Stimulated activated CD8-positive, alpha-beta memory T cell treated with anti-CD3 and anti-CD28 coated beads, Interleukin-15, amount 100 ng/mL, for 24 hours (primary cell): Measurements from ENCODE around the gene PACS1.

ENCODE experiments used
- DNase-seq: peaks from one replicate; pipeline ENCODE4 v3.0.0-alpha.2; 2020; ENCODE audit warnings: low read depth

PACS1 gene

DNA sequence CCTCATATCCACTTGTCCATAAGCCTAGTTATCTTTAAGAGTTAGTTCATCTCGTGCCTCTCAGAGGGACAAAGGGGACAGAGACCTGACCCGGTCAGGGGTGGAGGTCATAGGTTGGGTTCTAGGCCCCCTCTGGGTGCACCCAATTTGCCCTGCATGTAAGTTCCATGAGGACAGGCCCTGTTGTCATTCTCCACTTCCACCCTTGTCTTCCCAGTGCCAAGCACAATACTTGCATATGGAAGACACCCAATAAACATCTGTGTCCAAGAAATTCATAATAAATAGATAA is 220.2 kb downstream of the PACS1 start:
- DNase-seq, result no peak

- DNase-seq, result no peak
Observed at GRCh38 chr11:66291303-66291705, 221.2 kb downstream of the PACS1 start.

GRCh38 chr11:66291706-66292542 is 221.9 kb downstream of the PACS1 start, which contains the start of gene TMEM151A:
TSS of gene TMEM151A (plus strand) at chr11:66291894. CDS start at chr11:66292014, 120 bp downstream.
- no peak for DNase-seq

GRCh38 chr11:66292543-66293332 is 222.7 kb downstream of the PACS1 start:
- no peak for DNase-seq

DNA sequence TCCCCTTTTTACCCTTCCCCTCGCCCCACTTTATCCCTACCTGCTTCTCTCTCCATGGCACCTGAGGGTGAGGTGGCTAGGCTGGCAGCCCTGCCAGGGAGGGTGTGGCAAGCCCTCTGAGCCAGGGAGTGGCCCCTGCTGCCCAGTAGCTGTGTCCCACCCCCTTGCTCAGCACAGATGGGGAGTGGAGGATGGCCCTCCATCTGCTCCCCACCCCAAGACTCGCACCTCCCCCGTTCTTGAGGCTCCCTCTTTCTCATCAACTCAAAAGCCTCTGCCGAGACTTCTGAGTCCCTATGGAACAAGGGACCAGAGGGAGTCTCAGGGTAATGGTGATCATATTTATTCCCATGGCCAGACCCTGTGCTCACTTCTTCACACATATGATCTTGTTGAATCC is 223.3 kb downstream of the PACS1 start:
- DNase-seq, result no peak

GRCh38 chr11:66293777-66294625 is 223.9 kb downstream of the PACS1 start:
- no peak for DNase-seq
